ENCODE data around the gene NTNG1. TPM values are rescaled to one million over a fixed set of nuclear protein-coding genes. Genes with fewer than 3 reads are reported as not detected.

The NTNG1 gene
- total and polyA plus RNA-seq, 11 donors, result 4.6 TPM; not detected in 10

DNA sequence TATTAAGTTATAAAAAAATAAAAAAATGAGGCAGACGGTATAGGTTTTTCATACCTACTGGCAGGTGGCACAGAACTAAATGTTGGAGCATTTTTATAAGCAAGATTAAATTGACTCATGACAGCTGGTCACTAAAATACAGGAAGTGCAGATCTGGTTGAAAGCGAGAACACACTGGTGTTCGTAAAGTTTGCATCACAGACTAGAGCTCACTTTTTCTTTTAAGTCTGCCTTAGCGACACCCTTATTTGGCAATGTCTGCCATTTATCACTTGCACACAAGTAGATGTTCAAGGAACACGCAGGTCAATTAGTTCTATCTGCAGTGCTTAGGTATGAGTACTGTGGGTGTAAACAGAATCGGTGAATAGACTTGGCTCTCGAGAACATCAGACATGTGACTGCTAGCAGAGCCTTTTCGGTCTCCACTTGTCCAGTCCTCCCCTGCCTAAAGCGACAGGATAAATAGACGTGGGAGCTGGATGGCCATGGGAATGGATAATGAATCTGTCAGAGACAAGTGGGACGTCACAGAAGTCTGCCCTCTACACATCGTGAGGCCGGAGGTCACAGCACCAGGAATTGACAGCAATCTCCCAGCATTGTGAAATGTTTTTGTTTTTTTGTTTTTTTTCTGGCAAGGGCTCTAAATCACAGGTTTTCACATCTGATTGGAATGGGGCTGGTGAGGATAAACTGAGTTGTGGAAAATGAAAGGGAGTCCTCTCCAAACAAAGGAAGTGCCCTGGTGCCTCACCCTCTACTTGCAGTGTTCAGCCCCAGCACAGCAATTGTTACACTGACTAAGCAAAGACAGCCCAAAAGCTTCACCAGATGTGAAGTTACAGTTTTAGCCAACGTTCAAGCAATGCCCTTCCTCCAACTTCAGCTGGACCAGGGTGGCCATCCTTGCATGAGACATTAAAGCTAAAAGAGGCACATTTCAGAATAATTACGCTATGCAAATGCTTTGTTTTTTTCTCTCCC, 248.9 kb downstream of the NTNG1 start:
- H3K4me1 ChIP-seq, result no peaks in the 10 kb centered on the region
- DNase-seq (no peak), ATAC-seq (no peak)
- H3K9me3 ChIP-seq, result no peaks in the 10 kb centered on the region
- H3K4me3 ChIP-seq, result no peak overlapping the region
- intact Hi-C loops (cut with DNase I), result no loop called here
- H3K36me3 ChIP-seq, result no peaks in the 10 kb centered on the region
- no peaks in the 10 kb centered on the region for H3K27me3 ChIP-seq
- H3K27ac ChIP-seq, result no peak overlapping the region
- TF ChIP-seq POLR2A (IDR thresholded peaks at IDR 0.05), result no peak
- TF ChIP-seq, protein P1, sequence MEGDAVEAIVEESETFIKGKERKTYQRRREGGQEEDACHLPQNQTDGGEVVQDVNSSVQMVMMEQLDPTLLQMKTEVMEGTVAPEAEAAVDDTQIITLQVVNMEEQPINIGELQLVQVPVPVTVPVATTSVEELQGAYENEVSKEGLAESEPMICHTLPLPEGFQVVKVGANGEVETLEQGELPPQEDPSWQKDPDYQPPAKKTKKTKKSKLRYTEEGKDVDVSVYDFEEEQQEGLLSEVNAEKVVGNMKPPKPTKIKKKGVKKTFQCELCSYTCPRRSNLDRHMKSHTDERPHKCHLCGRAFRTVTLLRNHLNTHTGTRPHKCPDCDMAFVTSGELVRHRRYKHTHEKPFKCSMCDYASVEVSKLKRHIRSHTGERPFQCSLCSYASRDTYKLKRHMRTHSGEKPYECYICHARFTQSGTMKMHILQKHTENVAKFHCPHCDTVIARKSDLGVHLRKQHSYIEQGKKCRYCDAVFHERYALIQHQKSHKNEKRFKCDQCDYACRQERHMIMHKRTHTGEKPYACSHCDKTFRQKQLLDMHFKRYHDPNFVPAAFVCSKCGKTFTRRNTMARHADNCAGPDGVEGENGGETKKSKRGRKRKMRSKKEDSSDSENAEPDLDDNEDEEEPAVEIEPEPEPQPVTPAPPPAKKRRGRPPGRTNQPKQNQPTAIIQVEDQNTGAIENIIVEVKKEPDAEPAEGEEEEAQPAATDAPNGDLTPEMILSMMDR (IDR thresholded peaks at IDR 0.05), result no peak
- 53 to 64% (median 61%) methylated on average over 15 of the region's 15 CpGs for WGBS, 4 donors

DNA sequence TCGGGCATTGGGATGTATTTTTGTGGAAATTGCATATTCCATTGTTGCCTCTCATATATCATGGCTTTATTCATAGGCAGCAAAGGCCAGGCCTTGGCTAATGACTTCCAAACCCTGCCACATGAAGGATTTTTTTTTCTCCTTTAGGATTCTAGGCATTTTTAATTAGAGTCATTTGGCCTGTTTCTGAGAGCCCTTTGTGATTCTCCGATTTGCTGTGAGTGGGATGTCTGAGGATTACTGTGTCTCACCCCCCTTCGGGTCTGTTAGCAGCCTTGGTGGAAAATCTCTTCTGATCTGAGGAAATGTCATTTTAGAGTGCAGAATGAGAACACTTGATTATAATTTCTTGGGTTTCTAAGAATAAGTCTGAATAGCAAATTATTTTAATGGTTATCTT, 253.5 kb downstream of the NTNG1 start:
- no peak overlapping the region for H3K4me3 ChIP-seq
- no peaks in the 10 kb centered on the region for H3K27me3 ChIP-seq
- no peaks in the 10 kb centered on the region for H3K4me1 ChIP-seq
- TF ChIP-seq, protein P1 (IDR thresholded peaks at IDR 0.05), result no peak
- no peak for TF ChIP-seq POLR2A (IDR thresholded peaks at IDR 0.05)
- intact Hi-C loops (cut with DNase I), result no loop called here
- DNase-seq (no peak), ATAC-seq (no peak)
- no peaks in the 10 kb centered on the region for H3K36me3 ChIP-seq
- no peaks in the 10 kb centered on the region for H3K9me3 ChIP-seq
- no peak overlapping the region for H3K27ac ChIP-seq
- 65 to 81% (median 74%) methylated on average over 3 of the region's 3 CpGs for WGBS, 4 donors

DNA sequence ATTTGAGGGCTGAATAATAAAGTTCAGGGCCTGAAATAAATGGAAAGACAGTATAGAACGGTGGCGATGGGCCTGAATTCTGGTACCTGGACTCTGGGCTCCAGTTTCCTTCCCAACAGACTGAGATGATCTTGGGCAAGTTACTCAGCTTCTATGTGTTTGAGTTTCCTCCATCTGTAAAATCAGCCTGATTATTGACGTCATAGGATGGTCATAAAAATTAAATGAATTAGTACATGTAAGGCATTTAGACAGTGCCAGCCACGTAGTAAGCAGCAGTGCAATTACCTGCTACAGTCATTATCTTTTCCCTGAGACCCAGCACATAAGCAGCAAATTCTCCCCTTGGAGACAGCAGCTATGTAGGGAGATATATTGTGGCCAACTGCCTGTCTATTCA, 260.9 kb downstream of the NTNG1 start:
- TF ChIP-seq, protein P1 (IDR thresholded peaks at IDR 0.05), result no peak
- no peak for TF ChIP-seq POLR2A (IDR thresholded peaks at IDR 0.05)
- no peaks in the 10 kb centered on the region for H3K36me3 ChIP-seq
- intact Hi-C loops (cut with DNase I), result no loop called here
- H3K27me3 ChIP-seq, result no peaks in the 10 kb centered on the region
- DNase-seq (no peak), ATAC-seq (no peak)
- no peaks in the 10 kb centered on the region for H3K9me3 ChIP-seq
- 86 to 95% (median 86%) methylated on average over 4 of the region's 4 CpGs for WGBS, 4 donors
- no peak overlapping the region for H3K27ac ChIP-seq
- no peak overlapping the region for H3K4me3 ChIP-seq
- no peaks in the 10 kb centered on the region for H3K4me1 ChIP-seq

DNA sequence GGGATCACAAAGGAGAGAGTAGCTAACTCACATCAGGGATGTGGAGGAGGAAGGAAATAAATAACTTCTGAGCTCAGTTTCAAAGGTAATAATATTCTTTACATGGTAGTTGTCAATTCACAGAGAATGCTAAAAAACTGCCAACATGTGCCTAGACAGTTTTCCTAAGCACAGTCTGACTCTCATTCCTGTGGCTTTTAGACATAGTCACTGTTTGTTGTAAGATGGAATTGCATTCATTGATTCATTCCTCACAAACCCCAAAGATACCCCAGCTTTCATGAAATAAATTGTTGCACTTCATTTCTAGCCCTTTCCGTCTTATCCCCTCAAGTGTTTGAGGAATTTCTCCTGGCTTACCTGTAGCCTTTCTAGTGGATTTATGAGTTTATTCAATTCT, 263.9 kb downstream of the NTNG1 start:
- H3K9me3 ChIP-seq, result no peaks in the 10 kb centered on the region
- DNase-seq (no peak), ATAC-seq (no peak)
- TF ChIP-seq, protein P1 (IDR thresholded peaks at IDR 0.05), result no peak
- no peak for TF ChIP-seq POLR2A (IDR thresholded peaks at IDR 0.05)
- intact Hi-C loops (cut with DNase I), result no loop called here
- H3K27me3 ChIP-seq, result no peaks in the 10 kb centered on the region
- H3K27ac ChIP-seq, result no peak overlapping the region
- 85 to 93% (median 90%) methylated on average over 1 of the region's 1 CpG for WGBS, 4 donors
- H3K36me3 ChIP-seq, result no peaks in the 10 kb centered on the region
- H3K4me3 ChIP-seq, result no peak overlapping the region
- no peaks in the 10 kb centered on the region for H3K4me1 ChIP-seq
